ENCODE results near the gene PRELP.

DNA sequence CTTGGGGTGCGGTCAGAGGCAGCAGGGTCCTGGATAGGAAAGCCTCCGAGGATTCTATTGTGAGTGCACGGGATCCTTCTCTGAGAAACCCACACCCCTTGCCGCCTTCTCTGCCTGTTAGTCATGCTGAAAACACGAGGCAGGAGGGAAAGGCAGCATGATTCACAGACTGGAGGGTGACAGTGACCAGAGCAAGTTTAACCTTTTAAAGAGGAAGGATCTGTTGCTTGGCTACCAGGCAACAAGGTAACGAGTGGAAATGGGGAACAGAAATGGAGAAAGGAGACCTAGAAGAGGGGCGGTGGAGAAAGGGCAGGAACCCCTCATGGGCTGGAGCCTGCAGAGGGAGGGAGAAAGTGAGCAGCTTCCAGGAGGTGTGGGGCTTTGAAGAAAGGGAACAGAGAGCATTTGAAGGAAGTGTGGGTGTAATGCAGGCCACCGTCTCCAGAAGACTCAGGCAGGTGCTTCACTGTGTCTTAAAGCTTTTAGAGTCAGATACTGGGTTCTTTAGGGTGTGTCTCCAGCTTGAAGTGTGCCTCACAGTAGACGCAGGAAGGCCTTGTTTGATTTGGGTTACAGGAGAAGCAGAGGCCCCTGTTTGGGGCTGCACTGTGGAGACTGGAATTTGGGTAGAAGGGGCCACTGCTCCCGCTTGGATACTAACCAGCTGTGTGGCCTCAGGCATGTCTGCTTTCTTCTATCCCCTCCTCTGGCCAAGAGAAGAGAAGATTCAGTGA lies 37.4 kb downstream of the PRELP start:
- no peak for TF ChIP-seq ISL1 (CRISPR knock-in tag; IDR thresholded peaks at IDR 0.05)
- TF ChIP-seq RARB (CRISPR knock-in tag; IDR thresholded peaks at IDR 0.05) = peak; percentile 58; the same call in 1 of the 2 replicates
- no peak for TF ChIP-seq ZFP30 (CRISPR knock-in tag; IDR thresholded peaks at IDR 0.05)
- no peak for TF ChIP-seq GLIS3 (CRISPR knock-in tag; IDR thresholded peaks at IDR 0.05)
- TF ChIP-seq, protein P1, sequence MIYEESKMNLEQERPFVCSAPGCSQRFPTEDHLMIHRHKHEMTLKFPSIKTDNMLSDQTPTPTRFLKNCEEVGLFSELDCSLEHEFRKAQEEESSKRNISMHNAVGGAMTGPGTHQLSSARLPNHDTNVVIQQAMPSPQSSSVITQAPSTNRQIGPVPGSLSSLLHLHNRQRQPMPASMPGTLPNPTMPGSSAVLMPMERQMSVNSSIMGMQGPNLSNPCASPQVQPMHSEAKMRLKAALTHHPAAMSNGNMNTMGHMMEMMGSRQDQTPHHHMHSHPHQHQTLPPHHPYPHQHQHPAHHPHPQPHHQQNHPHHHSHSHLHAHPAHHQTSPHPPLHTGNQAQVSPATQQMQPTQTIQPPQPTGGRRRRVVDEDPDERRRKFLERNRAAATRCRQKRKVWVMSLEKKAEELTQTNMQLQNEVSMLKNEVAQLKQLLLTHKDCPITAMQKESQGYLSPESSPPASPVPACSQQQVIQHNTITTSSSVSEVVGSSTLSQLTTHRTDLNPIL (CRISPR knock-in tag; IDR thresholded peaks at IDR 0.05; ENCODE audit: low read depth) = no peak
- no peak for TF ChIP-seq PPARA (CRISPR knock-in tag; IDR thresholded peaks at IDR 0.05; ENCODE audit: borderline replicate concordance)
- no peak for TF ChIP-seq SNAI2 (CRISPR knock-in tag; IDR thresholded peaks at IDR 0.05)
- peak; percentile 88 for TF ChIP-seq TOX (CRISPR knock-in tag; IDR thresholded peaks at IDR 0.05; ENCODE audit: borderline replicate concordance)
- TF ChIP-seq ARNTL (CRISPR knock-in tag; IDR thresholded peaks at IDR 0.05; ENCODE audit: borderline replicate concordance, low read depth) = no peak
- no peak for TF ChIP-seq OSR1 (CRISPR knock-in tag; IDR thresholded peaks at IDR 0.05)
- TF ChIP-seq, protein P2, sequence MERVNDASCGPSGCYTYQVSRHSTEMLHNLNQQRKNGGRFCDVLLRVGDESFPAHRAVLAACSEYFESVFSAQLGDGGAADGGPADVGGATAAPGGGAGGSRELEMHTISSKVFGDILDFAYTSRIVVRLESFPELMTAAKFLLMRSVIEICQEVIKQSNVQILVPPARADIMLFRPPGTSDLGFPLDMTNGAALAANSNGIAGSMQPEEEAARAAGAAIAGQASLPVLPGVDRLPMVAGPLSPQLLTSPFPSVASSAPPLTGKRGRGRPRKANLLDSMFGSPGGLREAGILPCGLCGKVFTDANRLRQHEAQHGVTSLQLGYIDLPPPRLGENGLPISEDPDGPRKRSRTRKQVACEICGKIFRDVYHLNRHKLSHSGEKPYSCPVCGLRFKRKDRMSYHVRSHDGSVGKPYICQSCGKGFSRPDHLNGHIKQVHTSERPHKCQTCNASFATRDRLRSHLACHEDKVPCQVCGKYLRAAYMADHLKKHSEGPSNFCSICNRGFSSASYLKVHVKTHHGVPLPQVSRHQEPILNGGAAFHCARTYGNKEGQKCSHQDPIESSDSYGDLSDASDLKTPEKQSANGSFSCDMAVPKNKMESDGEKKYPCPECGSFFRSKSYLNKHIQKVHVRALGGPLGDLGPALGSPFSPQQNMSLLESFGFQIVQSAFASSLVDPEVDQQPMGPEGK (CRISPR knock-in tag; IDR thresholded peaks at IDR 0.05; ENCODE audit: borderline replicate concordance) = no peak
- no peak for TF ChIP-seq ZNF565 (CRISPR knock-in tag; conservative IDR thresholded peaks at IDR 0.05; ENCODE audit: low read depth)
- TF ChIP-seq ESRRG (CRISPR knock-in tag; IDR thresholded peaks at IDR 0.05) = no peak

All from SK-N-SH treated with all-trans-retinoic acid at 6 μM for 48 hours (cell line).